NCI-H345 (cell line): ENCODE data around the gene LHX4.
A peak's percentile ranks its signal among the peaks of the same experiment; 100 is the strongest.

ENCODE experiments used
- DNase-seq: peaks from one replicate; lab custom pipeline; 2025; lab: John Stamatoyannopoulos, UW

The LHX4 gene

GRCh38 chr1:180227861-180228647 is 2.0 kb upstream of the LHX4 start:
- no peak for DNase-seq

- DNase-seq = peak; percentile 24
Observed at GRCh38 chr1:180228648-180229482, 1.2 kb upstream of the LHX4 start.

- no peak for DNase-seq
Observed at GRCh38 chr1:180230416-180230790, 339 bp downstream of the LHX4 start.

GRCh38 chr1:180230791-180231505 is 884 bp downstream of the LHX4 start:
- peak; percentile 25 for DNase-seq

- peak; percentile 50 for DNase-seq
Observed at GRCh38 chr1:180231506-180231921, 1.4 kb downstream of the LHX4 start.

- DNase-seq = no peak
Observed at GRCh38 chr1:180231936-180232335, 1.9 kb downstream of the LHX4 start.

GRCh38 chr1:180232521-180233043 is 2.5 kb downstream of the LHX4 start:
- no peak for DNase-seq

GRCh38 chr1:180233191-180234011 is 3.3 kb downstream of the LHX4 start:
- DNase-seq = no peak

- no peak for DNase-seq
Observed at GRCh38 chr1:180234369-180235076, 4.5 kb downstream of the LHX4 start.

- DNase-seq = no peak
Observed at GRCh38 chr1:180235077-180235501, 5.0 kb downstream of the LHX4 start.

GRCh38 chr1:180235502-180236239 is 5.6 kb downstream of the LHX4 start:
- no peak for DNase-seq

GRCh38 chr1:180236698-180237509 is 6.8 kb downstream of the LHX4 start:
- DNase-seq = no peak

GRCh38 chr1:180237869-180238476 is 7.9 kb downstream of the LHX4 start:
- no peak for DNase-seq

- no peak for DNase-seq
Observed at GRCh38 chr1:180238675-180239074, 8.6 kb downstream of the LHX4 start.

- DNase-seq = no peak
Observed at GRCh38 chr1:180239145-180240096, 9.4 kb downstream of the LHX4 start.

GRCh38 chr1:180241716-180242544 is 11.9 kb downstream of the LHX4 start:
- no peak for DNase-seq
